GM19467 (cell line): ENCODE results near the gene SCAP.

Experiments used
- ATAC-seq: cut with Tn5 transposase; IDR thresholded peaks from one replicate; pipeline ENCODE4 v1.9.1; 2021; ENCODE audit warnings: mild to moderate bottlenecking, moderate library complexity; ENCODE audit not compliant: unreplicated experiment

The SCAP gene

DNA sequence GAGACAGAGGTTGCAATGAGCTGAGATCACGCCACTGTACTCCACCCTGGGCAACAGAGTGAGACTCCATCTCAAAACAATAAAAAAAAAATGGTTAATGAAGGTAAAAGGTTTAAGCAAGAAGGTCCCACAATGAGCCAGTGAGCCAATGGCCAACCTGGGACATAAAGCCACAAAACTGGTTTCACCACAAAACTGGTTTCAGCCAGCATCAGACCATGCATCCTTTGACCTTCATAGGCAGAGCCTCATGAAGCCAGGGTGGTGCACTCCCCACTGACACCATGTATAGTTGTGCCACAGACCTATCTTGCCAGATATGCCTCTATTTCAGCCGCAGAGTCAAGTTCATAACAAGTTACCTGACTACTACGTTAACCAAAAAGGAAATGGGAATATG lies 41.9 kb downstream of the SCAP start:
- no peak for ATAC-seq

DNA sequence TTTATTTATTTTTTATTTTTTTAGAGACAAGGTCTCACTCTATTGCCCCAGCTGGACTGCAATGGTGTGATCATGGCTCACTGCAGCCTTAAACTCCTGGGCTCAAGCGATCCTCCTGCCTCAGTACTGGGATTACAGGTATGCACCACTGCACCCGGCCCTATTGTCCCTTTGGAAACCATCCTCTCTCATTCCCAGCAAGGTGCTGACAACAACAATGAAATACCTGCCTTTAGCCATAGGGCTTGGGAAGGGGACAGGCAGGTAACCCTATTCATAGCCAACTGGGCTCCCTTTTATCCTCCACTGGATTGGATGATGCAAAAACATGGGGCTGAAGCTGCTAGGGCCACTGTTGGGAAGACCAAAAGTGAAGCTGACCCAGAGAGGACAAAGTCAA lies 43.1 kb downstream of the SCAP start:
- ATAC-seq, result no peak

DNA sequence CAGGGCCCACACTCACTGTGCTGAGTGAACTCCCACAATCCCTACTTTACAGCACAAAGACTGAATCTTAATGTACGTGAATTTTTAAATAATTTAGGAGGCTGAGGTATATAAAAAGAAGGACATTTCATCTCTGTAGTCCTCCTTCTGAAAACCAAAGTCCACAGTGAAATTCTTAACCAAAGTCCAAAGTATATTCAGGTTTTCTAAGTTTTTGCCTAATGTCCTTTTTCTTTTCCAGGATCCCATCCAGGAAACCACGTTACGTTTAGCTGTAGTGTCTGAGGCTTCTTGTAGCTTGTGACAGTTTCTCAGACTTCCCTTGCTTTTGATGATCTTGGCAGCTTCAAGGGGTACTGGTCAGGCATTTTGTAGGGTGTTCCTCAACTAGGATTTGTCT lies 44.5 kb downstream of the SCAP start:
- no peak for ATAC-seq

DNA sequence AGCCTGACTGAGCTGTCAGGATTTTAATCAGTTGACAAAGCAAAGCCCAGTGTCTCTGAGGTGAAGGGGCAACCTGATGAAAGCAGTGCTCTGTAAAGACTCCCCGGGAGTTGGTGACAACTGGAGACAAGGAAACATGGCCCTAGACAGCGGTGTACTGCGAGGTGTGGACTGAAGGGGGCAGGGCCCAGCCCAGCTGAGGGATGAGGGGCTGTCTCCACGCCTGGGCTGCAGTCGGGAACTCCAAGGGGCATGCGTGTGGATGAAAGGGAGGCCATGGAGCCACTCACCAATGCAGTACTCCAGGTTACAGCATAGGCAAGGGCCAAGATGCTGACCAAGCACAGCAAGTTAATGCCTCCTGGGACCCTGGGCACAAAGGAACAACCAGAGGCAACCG lies 45.1 kb downstream of the SCAP start:
- no peak for ATAC-seq

DNA sequence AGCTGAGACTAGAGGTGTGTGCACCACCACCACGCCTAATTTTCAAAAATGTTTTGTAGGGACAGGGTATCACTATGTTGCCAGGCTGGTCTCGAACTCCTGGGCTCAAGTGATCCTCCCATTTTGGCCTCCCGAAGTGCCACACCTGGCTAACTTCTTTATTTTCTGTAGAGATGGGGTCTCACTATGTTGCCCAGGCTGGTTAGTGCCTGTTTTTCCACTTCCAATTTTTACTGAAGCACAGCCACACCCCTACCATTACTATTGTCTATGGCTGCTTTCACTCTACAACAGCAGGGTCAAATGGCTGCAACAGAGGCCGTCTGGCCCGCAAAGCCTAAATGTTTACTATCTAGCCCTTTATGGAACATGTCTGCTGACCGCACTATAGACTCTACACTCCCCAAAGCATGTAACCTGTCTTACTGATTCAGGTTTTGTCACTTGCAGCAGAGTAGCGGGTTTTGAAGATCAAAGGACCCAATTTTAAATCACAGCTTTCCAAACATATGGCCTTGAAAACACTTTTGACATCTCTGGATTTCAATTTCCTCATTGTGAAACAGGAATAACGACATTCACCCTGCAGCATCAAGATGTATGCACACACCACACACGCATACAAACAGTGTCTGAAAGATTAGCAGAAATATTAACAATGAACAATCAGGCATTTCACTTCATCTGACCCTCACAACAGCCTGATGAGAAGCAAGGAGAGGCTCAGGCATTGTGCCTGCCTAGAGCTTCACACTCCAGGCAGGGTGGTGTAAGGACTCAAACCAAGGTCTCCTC lies 46.1 kb downstream of the SCAP start:
- ATAC-seq, result no peak

DNA sequence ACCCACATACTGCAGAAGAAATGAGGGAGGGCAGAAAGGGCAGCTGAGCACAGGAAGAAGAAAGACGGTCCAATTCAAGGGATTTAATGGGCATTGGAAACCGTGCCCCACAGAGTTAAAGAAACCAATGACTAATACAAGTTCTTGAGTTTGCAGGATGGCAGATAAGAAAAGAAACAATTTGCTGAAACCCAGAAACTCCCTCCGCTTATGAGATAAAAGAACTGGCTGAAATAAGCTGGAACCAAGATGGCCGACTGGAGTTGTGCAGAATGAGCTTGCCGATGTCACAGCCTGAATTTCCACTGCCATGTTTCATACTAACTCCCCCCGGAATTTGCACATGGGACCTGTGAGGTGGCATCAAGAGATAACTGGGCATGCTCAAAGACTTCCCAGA lies 47.1 kb downstream of the SCAP start:
- no peak for ATAC-seq

DNA sequence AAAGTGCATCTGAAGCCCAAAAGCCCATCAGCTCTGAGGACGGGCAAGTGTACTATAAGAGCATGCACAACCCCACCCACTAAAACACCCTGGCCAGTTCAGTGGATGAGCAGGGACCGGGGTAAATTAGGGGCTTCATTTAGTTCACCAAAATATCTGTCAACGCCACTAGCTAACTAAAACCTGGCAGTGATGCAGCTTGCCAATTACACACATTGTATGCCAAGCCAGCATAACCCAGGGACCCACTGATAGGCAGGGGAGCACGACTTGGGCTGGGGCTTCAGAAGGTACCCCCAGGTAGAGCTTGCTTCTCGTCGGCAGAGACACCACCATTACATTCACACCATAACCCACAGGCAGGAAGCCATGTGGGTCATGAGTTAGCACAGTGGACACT lies 47.9 kb downstream of the SCAP start:
- ATAC-seq, result no peak

DNA sequence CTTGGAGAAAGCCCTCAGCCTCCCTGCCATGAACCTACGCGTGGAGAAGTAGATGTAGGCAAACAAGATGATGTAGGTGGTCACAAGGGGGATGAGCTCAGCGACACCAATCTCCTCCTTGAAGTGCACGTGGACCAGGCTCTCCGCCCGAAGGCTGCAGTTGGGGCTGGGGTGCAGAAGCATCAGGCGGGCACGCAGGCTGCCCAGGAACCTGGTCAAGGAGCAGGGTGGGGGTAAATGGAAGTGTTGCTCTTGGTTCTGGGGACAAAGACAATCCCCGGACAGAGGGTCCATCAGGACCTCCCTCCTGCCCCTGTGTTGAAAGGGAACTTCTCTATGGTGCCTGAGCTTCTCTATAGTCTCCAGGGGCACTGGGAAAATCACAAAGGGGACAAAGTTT lies 49.8 kb downstream of the SCAP start:
- ATAC-seq, result no peak

DNA sequence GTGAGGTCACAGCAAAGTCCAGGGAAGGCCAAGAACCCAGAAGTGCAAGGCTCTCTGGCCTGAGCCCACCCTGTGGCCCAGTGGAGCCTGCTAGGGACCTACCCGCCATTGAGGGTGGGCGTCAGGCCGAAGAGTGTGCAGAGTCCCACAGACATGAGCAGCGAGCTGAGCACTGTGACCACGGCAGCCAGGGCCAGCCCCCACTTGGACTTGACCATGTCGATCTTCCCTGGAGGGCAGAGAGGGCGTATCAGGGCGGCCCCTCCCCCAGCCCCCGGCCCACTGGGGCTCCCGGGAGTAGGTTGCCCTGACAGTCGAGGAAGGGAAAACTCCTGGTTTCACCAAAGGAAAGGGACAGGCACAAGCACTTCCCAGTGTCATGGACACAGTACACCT lies 50.4 kb downstream of the SCAP start:
- ATAC-seq, result no peak

DNA sequence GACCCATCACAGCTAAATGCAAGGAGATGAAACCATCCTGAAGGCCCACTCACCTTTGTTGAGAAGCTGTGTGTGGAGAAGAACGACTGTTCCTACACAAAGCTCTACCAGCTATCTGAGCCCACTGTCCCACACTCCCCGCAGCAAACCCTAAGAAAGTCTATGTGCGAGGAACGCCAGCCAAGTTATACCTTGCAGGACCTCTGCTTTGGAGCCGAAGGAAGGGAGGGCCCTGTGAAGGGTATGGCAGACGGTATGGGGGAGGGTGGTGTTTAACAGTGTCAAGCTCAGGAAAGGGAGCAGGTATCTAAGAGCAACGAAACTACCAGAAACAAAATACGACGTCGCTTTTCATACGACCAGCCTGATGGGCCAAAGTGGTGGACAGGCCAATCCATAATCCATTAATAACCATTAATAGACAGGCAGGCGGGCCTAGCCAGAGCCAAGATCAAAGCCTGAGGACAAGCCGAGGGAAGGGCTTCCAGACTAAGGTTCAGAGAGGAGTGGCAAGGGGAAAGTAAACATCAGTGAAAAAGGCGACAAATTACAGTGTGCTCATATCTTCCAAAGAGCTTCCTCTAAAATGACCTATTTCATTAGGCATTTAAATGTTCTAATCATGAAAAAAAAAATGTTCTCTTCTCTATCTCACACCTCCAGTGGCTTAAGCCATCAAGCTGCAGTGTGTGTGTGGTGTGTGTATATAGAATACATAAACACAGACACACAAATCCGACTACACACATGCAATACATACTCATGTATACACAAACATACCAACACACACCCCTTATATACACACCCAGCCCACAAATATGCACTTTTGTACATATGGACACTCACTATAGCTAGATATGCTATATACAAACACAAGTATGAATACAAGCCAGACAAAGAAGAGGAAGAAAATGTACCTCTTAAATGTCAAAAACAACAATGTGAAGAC lies 51.0 kb downstream of the SCAP start:
- no peak for ATAC-seq

DNA sequence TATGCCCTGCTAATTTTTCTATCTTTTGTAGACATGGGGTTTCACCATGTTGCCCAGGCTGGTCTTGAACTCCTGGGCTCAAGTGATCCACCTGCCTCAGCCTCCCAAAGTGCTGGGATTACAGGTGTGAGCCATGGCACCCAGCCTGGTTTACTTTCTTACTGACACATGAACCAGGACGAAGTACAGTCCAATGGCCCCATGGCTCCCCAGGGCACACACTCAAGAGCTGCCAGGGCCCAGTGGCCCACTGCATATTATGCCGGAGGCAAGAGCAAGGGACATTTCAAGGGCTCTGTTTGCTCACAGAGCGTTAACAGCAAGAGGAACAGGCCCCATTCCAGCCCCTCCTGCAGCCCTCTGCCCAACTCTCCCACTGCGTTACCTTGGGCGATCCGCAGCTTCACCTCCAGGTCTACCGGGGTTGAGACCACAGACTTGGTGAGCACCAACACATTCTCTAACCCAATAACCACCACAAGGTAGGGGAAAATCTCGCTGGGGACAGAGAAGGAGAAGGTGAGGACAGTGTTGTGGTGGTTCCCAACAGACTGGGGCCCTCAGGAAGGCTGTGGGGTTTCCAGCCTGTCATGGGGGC lies 52.1 kb downstream of the SCAP start:
- no peak for ATAC-seq

DNA sequence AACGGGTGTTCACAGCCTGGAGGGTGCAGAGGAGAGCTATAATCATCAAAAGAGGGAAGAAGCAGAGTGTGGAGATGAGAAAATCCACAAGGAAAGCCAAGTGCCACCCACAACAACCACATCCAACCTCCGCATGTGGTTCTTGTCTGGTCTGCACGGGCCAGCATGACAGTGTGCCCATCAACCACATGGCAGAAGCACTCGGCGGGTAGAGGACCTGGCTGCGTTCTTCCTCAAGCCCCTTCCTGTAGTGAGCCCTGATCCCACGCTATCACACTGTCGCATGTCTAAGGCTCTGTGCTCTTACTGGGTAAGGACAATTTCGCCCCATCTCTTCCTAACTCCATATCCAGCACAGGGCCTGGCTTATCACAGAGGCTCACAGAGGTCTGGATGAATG lies 53.0 kb downstream of the SCAP start:
- no peak for ATAC-seq

DNA sequence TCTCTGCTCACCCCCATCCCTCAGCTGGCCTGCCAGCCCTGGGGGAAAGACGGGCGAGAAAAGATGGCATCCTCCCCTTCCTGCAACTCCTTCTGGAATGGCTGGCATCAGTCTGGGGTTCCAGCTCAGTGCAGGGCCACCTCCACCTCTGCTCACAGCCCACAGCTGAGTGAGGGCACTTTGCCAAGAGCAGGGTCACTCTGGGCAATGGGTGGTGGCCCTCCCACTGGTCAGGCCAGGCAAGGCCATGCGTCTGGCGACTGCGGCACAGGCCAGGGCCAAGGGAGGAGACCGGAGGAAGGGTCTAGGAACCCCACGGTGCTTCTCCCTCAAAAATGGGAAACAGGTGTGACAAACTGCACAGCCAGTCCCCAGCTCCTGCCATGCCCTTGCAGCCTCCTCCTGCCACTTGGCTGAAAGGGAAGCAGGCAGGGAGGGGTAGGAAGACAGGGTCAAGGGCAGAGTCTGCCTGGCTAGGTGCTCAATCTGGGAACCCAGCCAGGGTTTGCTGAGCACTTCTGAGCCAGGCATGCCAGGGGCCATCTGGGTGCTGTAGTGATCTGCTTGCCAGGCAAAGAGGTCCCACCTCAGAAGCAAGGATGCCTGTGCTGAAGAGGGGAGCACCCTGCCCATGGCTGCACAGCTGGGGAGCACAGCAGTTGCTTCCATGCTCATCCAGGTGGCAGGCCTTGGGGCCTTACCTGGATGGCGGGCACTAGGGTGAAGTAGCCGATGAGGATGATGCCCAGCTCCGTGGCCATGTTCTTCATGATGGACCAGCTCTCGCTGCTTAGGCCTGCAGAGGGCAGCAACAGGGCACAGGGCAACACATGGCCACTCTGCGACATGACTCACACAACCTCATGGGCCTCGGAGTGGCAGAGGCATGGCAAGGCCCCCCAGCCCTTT lies 53.7 kb downstream of the SCAP start:
- ATAC-seq, result no peak

DNA sequence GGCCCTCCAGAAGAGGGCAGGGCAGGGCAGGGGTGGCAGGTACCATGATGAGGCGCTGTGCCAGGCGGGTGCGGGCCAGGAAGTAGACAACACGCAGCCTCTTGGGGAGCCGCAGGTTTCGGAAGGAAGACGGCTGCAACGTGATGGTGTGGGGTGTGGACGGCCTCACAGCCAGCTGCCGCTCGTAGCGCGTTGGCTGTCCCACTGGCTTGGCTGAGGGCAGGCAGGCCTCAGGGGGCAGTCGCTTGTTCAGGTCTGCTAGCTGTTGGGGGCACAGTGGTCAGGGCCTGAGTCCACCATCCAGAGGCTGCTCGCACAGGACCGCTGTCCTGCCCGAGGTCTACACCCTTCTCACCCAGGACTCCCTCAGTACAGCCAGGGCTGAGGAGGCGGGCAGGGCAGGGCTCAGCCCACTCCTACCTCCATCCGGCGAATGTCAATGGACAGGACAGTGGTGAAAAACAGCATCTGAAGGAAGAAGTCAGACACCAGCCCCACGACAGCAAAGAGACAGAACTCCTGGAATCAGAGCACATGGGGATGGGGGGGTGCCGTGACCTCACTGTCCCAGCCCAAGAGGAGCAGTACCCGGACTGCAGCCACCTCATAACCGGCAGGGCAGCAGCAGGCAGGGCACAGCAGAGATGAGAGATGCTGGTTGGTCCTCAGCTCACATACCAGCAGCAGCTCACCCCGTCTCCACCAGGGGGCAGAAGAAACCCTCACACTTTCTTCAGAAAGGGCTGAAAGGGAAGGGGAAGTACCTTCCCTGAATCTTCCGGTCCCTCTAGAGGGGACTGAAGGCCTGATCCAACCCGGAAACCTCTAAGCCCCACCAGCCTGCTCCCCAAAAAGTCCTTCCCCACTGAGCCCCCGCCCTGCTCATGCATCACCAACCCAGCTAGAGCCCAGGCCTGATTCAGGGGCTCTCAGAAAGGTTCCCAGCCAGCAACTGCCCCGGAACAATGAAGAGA lies 54.9 kb downstream of the SCAP start:
- ATAC-seq, result peak; percentile 78

DNA sequence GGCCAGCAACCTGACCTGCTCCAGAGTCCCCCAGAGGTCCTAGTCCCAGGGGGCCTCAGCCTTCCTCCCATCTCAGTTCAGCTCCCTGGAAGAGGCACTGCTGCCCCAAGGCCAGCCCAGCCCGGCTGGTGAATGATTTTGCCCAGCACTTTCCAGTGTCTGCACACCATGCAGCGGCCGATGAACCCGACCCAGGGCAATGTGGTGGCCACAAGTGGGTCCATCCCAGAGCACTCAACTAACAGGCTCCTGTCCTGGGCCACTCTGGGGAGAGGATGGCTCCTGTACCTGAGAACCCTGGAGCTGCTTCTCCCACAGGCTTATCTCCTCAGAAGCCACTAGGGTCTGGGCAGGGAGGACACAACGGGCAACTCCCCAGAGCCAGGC lies 55.7 kb downstream of the SCAP start:
- ATAC-seq, result no peak

DNA sequence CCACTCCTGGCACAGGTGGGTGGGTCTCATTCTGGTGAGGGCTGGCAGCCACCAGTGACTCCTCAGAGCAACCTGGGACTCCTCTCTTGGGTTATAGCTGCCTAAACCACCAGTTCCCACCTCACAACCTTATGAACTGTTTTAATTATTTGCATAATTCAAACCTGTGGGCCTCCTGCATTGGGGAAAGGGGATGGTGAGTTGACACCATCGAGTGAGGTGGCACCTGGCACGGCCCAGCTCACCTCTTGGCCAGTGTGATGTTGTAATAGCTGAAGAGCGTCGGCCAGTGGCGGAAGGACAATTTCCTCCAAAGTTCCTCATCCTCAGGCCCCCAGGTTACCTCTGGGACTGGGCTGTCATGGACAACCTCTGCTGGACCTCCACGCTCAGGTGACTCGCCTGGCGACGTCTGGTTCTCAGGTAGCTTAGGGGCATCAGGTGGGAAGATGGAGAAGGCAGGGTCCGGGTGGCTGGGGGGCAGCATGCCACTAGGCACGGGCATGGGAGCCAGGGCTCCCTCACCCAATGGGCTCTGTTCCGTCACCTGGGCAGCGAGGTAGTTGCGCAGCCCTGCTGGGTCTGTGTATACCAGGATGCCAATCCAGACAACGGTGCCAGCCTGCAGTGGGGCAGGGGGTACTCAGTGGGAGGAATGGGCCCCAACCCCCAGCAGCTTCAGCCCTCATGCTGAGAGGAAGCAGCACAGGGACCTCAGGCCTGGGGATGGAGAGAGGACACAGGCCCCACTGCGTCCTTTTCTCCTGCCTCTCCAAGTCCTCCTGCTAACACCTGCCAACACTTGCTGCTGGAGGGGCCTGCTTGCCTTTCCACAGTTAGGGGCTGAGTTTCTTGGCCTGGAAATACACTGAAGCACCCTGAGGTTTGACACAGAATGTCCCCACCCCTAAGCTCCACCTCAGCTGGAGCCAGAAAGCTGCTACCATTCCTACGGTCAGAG lies 56.4 kb downstream of the SCAP start:
- no peak for ATAC-seq

DNA sequence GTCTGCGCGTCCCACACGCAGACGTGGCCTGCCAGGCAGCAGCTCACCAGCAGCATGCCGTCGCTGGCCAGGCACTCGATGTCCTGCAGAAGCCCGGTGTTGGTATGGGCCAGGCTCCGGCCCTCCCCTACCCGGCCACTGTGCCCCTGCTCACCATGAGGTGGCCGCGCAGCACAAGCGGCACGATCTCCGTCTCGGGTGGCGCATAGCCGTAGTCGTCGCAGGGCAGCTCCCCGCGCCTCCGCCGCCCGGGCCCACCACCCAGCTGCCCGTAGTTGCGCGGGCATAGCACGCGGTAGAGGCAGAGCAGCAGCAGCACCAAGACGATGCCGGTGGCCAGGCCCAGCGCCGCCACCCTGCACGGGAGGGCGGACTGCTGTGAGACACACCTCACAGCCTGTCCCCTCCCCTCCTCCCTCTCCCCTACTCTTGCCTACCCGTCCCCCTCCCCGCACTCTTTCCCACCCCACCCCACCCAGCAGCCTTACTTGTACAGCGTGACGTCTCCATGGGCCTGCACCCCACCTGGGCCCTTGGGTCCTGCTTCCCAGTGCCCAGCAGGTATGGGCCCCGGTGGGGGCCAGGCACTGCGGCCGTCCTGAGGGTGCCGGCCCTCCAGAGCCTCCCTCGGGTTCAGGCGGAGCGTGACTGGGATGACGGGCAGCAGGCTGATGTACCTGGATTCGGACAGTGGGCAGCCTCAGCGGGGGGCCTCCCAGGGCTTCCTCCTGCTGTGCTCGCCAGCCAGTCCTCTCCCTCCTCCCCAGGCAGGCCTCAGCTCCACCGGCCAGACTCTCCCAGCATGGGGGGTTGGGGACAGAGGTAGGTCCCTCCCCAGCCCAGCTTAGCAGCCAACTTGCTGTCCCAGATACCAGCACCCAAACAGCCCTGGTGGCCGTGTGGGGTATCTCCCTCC lies 57.3 kb downstream of the SCAP start:
- no peak for ATAC-seq
